Fibroblast of skin of back (primary cell): ENCODE results near the gene TACO1. TPM values are rescaled to one million over a fixed set of nuclear protein-coding genes. Genes with fewer than 3 reads are reported as not detected.

Experiments
- DNase-seq: peaks from one replicate; pipeline ENCODE4 v3.0.0-alpha.2; 2013
- polyA plus RNA-seq, 2 experiments: library from polyadenylated mRNA; unstranded; fragments of 120-200 nt; gene quantifications; one replicate each; pipeline ENCODE4 v1.2.1, GENCODE V29; 2013; ENCODE audit not compliant: insufficient read length in 2 of 2

Gene TACO1
- polyA plus RNA-seq (2013, experiment 1 of 2; ENCODE audit: insufficient read length), result 27.0 TPM
- 17.3 TPM for polyA plus RNA-seq (2013, experiment 2 of 2; ENCODE audit: insufficient read length)

DNA sequence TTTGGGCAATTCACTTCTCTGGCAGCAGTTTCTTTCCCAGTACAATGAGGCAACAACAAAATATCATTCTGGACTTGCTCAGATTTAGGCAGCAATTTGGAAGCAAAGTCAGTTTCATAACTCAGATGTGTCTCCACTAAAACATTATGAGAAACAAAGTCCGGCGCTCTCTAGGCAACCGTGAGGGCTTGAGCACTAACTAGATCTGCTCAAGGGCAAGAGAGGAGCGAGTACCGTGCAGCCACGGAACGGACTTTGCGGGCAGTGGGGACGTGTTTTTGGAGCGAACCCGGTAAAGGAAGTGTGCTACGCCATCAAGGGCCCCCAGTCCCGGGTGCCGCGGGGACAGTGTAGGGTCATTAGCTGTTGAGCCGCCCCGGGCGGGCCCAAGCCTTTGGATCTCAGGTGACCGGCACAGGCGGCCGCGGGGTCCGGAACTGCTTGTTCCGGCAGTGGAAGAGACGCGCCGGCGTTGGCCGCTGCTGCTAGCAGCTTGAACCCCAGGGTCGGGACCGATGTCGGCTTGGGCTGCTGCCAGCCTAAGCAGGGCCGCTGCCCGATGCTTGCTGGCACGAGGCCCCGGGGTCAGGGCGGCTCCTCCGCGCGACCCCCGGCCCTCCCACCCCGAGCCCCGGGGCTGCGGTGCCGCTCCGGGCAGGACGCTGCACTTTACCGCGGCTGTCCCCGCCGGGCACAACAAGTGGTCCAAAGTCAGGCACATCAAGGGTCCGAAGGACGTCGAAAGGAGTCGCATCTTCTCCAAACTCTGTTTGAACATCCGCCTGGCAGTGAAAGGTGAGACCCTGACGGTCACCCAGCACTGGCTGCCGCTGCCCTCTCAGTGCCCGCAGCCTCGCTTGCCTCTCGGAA, at the start of gene TACO1:
Gene TACO1, plus strand, starts transcription at position 327 of the 870 bp plus-strand sequence. Its CDS starts 189 bp downstream, at position 516.
- peak; percentile 84 for DNase-seq

DNA sequence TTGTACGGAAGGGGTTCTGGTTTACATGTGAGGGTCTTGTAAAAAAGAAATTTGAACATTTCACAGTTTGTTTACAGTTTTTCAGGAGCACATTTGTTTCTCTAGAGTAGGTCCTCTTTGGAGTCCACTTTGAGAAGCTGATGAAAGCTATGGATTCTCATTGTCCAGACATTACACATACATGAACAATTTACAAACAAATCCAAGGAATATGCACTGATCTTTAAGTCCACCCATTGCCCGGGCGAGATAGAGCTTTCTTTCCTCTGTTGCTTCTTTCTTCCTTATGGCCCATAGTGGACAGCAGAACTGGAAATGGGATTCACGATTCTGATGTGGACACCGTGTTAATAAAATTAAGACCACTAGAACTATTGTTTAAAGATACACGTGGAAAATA, 48.5 kb upstream of the TACO1 start:
- DNase-seq, result no peak

DNA sequence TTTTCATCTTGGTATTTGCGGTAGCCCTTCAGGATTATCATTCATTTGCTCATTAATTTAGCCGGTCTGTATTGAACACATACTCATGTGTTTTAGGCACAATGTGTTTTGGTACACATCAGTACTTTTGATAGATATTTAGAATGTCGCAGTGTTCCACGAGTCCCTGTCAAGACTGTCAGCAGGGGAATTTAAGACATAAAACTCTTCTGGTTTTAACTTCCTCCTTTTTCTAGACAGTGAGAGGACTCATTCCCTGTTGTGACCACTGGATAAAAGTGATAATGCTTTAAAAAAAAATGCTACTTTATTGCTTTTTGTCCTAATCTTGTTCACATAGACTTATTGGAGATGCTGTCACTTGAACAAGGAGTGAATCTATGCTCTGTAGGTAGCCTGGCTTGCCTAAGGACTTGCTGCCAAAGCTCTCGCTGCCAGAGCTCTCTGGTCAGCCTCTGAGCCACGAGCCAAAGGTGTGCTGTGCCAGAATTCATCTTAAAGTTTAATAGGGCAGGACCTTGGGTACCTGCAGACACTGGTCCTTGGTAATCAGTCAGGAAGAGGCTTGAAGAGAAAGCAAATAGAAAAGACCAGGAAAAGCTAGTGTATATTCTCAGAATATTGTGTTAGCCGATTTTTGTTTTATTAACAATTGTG, 45.1 kb upstream of the TACO1 start:
- DNase-seq, result no peak

DNA sequence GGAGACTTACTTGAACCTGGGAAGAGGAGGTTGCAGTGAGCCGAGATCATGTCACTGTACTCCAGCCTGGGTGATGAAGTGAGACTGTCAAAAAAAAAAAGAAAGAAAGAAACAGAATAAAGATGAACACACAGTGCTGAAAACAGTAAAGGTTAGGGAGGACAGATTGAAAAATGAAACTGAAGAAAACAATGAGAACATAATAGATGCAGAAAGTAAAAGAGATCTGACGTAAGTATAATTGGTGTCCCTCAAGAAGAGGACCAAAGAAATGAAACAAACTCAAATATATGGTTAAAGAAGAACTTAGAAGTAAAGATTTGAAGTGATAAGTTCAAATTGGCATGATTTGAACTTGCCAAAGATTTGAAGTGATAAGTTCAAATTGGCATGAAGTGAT, 43.3 kb upstream of the TACO1 start:
- DNase-seq, result no peak

DNA sequence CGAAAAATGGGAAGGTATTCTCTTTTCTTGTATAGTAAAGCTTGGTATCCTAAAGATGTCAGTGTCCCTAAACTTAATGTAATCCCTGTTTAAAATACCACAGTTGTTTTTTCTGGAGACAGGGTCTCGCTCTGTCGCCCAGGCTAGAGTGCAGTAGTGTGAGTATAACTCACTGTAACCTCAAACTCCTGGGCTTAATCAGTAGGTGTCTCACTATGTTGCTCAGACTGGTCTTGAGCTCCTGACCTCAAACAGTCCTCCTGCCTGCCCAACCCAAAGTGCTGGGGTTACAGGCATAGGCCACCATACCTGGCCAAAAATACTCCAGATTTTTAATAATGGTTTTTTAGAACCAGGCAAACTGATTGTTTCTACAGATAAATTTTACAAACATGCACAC, 42.3 kb upstream of the TACO1 start:
- no peak for DNase-seq

DNA sequence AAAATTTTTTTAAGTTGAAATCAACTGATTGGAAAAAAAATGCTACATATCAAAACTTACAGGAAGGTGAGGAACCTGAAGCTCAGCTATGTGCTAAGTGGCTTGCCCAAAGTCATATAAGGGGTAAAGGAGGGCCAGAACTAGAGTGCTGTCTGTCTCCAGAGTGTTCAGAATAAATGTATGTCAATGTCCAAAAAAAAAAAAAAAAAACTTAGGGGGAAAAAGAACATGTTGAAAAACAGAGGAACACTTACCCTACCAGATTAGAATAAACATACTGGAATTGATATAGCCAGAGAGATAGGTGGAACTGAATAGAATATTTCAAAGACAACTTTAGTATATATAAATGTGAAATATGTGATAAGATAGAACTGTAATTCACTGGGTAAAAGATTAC, 38.9 kb upstream of the TACO1 start:
- DNase-seq, result no peak

DNA sequence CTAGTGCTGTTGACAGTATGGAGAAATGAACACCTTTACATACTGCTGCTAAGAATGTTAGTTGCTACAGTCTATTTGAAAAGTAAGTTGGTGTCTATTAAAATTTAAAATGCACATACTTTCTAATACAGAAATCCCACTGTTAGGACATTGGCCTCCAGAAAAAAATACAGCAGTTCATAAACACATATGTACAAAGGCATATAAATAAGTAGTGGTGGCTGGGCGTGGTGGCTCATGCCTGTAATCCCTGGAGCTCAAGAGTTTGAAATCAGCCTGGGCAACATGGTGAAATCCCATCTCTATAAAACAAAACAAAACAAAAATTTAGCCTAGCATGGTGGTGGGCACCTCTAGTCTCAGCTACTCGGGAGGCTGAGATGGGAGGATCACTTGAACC, 37.4 kb upstream of the TACO1 start:
- DNase-seq, result no peak

DNA sequence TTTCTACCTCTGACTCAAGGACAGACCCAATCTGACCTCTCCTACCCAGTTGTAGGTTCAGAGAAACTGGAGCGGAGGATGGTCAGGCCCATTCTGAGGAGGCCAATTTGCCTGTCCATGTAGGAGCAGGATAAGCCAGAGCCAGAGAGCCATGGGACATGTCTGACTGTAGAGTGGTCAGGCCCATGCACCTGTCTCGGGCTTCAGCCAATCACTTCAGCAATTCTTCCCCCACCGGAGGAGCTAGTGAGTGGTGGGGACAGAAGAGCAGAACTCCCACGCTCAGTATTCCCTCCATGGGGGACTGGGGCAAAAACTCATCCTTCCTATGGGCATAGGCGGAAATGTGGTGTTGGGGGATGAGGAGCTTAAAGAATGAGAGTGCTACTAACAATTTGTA, 36.1 kb upstream of the TACO1 start:
- DNase-seq, result no peak

DNA sequence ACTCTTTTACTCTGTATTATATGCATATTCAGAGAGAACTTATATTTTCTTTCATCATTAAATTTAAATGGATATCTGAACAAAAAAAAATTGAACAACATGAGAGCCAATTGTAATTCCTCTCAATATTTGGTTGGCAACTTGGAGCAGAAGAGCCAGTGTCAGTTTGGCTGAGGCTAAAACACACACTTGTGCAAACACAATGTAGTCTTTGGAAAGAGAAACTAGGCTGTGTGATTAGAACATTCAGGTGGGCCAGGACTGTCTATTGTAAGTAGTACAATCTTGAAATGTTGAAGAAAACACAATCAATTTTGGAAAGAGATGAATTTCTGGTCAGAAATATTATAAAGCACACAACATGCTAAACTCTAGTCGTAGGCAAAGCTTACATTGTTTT, 33.5 kb upstream of the TACO1 start:
- DNase-seq, result no peak

DNA sequence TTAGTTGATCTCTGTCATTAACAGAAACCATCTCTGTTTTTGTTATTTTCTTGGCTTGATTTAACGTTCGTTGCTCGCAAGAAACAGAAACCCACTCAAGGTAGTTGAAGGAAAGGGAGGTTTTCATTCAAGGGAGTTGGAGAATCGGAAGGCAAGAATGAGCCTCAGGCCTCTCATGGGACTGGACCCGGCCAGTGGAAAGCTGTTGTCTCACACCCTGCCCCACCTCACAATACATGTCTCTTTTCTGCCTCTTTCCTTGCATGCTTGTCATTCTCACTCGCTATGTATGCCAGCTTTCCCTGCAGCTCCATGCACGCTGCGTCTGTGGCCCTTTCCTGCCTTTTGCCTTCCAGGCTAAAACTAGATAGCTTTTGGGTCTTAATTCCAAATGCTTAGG, 32.1 kb upstream of the TACO1 start:
- DNase-seq, result no peak

DNA sequence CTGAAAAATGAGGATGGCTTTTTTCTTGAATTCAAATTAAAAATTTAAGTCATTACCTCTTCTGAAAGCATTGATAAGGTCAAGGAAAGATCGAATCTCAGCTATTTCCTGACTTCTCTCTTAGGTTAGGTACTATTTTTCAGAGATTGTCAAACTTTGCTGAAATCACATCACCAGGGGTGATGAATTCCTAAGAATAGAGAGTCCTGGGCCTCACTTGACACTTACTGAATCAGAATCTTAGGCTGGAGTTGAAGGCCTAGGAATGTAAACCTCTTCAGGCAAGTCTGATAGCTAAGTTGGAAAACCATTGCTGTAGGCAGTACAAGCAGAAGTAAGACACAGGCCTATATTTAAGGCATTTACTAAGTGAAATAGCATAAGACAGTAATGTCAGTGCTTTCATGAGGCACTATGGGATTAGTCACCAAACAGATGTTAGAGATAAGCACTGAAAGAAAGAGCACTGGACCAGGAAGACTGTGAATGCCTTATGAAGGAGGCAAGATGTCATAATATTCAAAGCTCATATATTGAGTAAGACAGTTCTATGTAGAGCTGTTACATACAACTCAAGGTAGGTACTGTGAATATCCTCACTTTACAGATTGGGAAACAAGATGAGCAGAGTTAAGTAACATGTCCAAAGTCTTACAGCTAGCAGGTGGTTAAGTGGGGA, 28.9 kb upstream of the TACO1 start:
- peak; percentile 58 for DNase-seq

DNA sequence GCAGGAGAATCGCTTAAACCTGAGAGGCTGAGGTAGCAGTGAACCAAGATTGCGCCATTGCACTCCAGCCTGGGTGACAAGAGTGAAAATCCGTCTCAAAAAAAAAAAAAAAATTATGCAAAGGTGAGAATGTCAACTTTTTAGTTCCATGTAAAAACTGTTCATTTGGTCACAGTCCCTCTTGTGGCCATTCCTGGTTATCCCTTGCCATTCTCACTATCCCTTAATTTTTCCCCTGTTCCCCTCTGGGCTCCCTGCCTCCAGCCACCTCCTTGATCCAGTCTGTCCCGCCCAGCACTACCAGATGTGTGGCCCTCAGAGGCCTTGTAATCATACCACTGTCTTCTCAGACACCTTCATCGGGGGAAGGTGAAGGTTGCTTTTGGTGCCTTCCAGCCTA, 27.1 kb upstream of the TACO1 start:
- no peak for DNase-seq

DNA sequence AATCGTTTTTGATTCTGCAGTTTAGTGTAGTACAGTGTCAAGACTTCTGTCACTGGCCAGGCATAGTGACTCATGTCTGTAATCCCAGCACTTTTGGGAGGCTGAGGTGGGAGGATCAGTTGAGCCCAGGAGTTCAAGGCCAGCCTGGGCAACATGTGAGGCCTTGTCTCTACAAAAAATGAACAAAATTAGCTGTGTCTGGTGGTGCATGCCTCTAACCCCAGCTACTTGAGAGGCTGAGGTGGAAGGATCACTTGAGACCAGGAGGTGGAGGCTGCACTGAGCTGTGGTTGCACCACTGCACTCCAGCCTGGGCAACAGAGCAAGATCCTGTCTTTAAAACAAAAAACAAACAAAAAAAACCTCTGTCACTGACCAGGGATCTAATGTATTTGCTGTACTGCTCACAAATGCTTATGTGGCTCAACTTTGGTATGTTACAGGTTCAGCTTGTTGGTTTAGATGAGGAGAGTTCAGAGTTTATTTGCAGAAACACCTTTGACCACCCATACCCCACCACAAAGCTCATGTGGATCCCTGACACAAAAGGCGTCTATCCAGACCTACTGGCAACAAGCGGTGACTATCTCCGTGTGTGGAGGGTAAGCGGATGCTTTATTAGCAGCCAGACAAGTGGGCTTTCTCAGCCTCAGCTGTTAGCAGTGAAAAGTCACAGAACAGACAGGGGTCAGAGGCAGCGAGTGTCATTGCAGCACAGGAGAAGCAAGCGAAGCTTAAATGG, 22.5 kb upstream of the TACO1 start:
- DNase-seq, result no peak

DNA sequence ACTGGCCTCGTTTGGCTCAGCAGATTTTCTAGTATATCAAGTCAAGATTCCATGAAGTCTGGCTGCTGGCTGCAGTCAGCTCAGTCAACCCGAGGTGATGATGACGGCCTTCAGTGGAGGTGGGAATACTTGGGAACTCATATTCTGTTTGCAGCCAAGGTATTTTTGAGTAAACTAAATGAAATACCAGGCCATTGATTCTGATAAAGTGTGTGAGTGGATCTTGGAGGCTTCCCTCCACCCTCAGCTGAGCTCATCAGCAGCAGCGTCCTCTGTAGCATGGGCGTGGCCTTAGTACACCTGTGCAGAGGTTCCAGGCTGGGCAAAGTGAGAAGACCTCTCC, 22.0 kb upstream of the TACO1 start:
- DNase-seq, result no peak

DNA sequence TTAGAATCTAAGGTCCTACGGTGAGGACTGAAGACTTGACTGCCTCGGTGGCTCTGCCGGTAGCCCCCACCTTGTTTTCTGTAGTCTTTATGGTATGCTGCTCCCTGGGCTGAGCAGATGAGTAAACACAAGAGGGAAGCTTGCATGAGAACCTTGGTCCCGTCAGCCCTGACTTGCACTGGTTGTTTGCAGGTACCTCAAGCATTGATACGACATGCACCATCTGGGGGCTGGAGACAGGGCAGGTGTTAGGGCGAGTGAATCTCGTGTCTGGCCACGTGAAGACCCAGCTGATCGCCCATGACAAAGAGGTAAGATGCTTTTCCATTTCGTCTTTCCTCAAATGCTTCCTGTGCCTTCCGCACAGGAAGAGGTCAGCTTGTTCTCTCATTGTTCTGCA, 21.1 kb upstream of the TACO1 start:
- no peak for DNase-seq

DNA sequence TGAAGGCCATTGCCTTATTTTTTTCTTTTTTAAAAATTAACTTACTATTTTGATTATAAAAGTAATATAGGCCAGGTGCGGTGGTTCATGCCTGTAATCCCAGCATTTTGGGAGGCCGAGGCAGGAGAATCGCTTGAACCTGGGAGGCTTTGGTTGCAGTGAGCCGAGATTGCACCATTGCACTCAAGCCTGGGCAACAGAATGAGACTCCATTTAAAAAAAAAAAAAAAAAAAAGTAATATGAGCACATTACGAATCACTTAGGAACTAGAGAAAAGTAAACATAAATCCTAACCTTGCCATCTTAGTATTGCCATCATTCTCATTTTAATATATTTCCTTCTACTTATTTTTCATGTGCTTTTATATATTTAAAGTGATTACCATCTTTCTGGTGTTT, 12.9 kb upstream of the TACO1 start:
- no peak for DNase-seq

DNA sequence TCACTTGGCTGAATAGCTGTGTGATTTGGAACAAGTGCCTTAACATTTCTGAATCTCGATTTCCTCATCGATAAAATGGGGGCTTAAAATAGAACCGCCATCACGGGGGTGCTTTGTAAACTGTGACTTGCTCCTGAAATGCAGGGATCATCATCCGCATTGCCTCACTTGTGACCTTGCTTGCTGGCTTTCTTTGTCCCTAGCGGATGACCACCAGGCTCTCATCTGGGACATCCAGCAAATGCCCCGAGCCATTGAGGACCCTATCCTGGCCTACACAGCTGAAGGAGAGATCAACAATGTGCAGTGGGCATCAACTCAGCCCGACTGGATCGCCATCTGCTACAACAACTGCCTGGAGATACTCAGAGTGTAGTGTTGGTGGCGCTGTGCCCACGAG, 11.9 kb upstream of the TACO1 start:
- no peak for DNase-seq

DNA sequence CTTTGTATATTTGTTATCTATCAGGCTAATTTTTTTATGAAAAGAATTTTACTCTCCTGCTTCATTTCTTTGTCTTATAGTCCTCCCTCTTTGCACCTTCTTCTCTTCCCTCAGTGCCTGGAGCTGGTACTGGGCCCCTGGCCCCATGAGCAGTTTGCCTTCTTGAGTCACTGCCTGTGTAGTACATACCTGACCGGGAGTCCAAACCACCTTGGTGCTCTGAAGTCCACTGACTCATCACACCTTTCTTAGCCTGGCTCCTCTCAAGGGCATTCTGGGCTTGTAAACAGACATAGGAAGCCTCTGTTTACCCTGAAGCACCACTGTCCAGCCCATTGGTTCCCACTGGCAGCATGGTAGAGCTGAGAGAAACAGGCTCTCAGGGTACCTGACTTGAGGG, 11.0 kb upstream of the TACO1 start:
- DNase-seq, result no peak

DNA sequence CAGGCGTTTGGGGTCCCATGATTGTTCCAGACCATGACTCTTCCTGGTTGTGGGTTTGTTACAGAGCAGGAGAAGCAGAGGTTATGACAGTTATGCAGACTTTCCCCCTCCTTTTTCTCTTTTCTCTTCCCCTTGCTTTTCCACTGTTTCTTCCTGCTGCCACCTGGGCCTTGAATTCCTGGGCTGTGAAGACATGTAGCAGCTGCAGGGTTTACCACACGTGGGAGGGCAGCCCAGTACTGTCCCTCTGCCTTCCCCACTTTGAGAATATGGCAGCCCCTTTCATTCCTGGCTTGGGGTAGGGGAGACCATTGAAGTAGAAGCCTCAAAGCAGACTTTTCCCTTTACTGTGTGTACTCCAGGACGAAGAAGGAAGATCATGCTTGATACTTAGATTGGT, 7.9 kb upstream of the TACO1 start:
- DNase-seq, result no peak

DNA sequence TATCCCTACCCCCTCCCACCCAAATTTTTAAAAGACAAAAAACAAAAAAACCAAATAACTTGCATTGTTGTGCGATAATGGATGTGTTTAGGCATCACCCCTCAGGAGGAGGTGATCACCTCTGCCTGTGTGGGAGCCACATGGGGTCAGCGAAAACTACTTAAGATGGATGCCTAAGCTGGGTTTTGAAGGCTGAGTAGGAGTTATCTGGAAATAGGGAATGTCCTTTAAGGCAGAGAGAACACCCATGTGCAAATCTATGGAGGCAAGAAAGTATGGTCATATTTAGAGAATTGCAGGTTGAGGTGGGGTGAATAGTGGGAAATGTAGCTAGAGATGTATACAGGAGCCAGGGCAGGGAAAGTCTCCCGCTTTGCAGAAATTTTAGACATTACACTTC, 5.6 kb upstream of the TACO1 start:
- no peak for DNase-seq

DNA sequence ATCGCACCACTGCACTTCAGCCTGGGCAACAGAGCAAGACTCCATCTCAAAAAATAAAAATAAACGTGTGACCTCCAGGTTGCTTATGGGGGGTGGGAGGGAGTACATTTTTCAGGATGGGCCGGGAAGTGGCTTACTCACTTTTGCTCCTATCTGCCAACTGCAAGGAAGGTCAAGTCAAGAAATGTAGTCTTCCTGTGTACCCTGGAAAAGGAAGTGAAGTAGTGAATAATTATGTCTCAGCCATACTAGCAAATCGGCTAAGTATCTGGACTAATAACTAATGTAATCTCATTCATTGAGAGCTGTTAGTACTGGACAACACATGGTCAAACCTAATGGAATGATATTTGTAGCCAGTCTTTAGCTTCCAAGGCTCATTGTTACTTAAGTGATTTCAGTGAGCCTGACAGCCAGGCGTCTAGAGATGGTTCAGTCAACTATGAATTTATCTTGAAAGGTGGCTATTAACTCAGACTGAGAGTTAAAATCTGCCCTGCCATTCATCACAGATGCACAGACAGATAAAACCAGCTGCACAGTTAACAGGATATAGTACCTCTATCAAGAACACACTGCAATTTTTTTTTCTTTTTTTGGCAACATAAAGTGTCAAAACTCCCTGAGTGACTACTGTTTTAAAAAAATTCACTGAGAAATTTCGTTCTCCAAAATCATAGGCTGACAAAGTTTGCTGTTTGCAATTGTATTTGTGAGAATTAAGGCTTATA, 3.7 kb upstream of the TACO1 start:
- DNase-seq, result no peak

DNA sequence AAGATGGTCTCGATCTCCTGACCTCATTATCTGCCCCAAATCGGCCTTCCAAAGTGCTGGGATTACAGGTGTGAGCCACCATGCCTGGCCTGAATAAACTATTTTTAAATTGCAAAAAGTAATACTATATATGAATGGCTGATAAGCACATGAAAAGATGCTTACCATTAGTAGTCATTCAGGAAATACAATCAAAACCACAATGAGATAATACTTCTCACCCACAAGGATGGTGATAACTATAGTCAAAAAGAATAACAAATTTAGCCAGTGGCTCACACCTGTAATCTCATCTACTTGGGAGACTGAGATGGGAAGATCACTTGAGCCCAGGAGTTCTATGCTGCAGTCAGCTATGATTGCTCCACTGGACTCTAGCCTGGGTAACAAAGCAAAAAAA, 2.4 kb upstream of the TACO1 start:
- DNase-seq, result no peak
